HG03135 (cell line): ENCODE measurements around the gene TMEM231.

Source experiments
- ATAC-seq: cut with Tn5 transposase; IDR thresholded peaks from one replicate; pipeline ENCODE4 v1.9.1; 2021; ENCODE audit warnings: mild to moderate bottlenecking, moderate library complexity; ENCODE audit not compliant: unreplicated experiment

The TMEM231 gene

GRCh38 chr16:75494661-75495075 is 61.4 kb downstream of the TMEM231 start:
- ATAC-seq = no peak

GRCh38 chr16:75494184-75494583 is 61.9 kb downstream of the TMEM231 start:
- no peak for ATAC-seq

- no peak for ATAC-seq
These were observed 64.2 kb downstream of the TMEM231 start for GRCh38 chr16:75491876-75492275.

- ATAC-seq = no peak
These were observed 67.7 kb downstream of the TMEM231 start for GRCh38 chr16:75488322-75488721.
